AG04450 (cell line): ENCODE measurements around the gene COPS3. TPM values are rescaled to one million over a fixed set of nuclear protein-coding genes. Genes with fewer than 3 reads are reported as not detected.

Experiments
- CTCF ChIA-PET: fragments of 300-600, 350-600 bp; formaldehyde crosslinking; extraction: SDS; loops from one replicate; lab custom pipeline; 2022; ENCODE audit warnings: antibody characterized with exemption, inconsistent platforms; lab: Charles Lee
- POLR2A ChIA-PET: fragments of 350-600 bp; formaldehyde crosslinking; extraction: SDS; loops from one replicate; lab custom pipeline; 2021; ENCODE audit warnings: antibody characterized with exemption, inconsistent platforms; lab: Yijun Ruan, JAX
- DNase-seq: peaks from one replicate; pipeline ENCODE4 v3.0.0-alpha.2; 2011; ENCODE audit warnings: low read depth, low spot score
- H3K27ac ChIP-seq: one replicate; pipeline ENCODE4 v1.5.1; 2012; ENCODE audit warnings: low read depth, low read length, control low read depth
- H3K27me3 ChIP-seq: one replicate; pipeline ENCODE4 v1.6.0; 2012; ENCODE audit warnings: low read length; ENCODE audit not compliant: control insufficient read depth, insufficient read depth
- H3K4me3 ChIP-seq: 2 replicates; pipeline ENCODE4 v1.5.1; 2011; ENCODE audit warnings: mild to moderate bottlenecking, low read depth, low read length, control low read depth
- H3K9me3 ChIP-seq: 2 replicates; pipeline ENCODE4 v1.5.1; 2012; ENCODE audit warnings: low read length; ENCODE audit not compliant: control insufficient read depth, insufficient read depth
- polyA plus RNA-seq: library from polyadenylated mRNA; depleted of rRNA; stranded (reverse); fragments of >200 nt; gene quantifications from 2 replicates; pipeline ENCODE4 v1.2.3, GENCODE V29; 2011
- TF ChIP-seq, protein P1 (sequence below): IDR thresholded peaks from 2 replicates; pipeline ENCODE4 v1.5.1; 2011; ENCODE audit warnings: low read depth, low read length, control low read depth, inconsistent platforms

COPS3 gene
- polyA plus RNA-seq, 1 experiment: 91.2 TPM

DNA sequence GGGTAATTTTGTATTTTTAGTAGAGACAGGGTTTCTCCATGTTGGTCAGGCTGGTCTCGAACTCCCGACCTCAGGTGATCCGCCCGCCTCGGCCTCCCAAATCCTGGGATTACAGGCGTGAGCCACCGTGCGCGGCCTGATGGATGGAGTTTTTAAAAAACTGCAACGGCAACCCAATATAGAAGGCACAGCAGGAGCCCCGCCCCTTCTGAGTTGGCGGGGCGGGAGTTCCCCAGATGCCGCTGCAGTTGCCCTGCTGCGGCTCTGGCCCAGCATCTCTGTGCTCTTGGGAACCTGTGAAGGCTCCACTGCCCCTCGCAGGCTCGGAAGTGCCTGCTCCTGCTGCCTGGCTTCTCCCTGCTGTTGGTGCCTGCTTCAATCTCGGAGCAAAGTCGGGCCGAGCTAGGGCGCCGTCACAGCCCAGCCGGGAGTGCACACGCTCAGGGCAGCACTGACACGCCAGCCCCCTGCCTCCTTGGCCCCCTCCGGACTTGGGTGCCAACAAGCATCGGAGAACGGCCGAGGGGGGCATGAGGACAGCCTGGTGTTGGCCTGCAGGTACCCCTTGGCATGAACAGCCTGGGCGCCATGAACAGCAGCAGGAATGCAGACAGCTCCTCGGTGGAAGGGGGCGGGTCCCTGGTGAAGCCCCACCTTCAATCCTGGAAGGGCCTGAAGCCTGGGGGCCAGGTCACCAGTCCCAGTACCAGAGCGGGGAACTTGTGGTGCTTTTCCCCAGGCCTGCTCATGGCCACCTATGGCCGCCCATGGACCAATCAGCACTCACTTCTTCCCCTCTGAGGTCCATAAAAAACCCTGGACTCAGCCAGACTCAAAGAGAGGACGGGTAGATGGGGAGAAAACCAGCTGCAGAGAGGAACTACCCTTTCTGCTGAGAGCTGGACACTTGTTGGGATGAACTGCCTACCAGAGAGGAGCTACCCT is 19.9 kb upstream of the COPS3 start:
- TF ChIP-seq, protein P1, sequence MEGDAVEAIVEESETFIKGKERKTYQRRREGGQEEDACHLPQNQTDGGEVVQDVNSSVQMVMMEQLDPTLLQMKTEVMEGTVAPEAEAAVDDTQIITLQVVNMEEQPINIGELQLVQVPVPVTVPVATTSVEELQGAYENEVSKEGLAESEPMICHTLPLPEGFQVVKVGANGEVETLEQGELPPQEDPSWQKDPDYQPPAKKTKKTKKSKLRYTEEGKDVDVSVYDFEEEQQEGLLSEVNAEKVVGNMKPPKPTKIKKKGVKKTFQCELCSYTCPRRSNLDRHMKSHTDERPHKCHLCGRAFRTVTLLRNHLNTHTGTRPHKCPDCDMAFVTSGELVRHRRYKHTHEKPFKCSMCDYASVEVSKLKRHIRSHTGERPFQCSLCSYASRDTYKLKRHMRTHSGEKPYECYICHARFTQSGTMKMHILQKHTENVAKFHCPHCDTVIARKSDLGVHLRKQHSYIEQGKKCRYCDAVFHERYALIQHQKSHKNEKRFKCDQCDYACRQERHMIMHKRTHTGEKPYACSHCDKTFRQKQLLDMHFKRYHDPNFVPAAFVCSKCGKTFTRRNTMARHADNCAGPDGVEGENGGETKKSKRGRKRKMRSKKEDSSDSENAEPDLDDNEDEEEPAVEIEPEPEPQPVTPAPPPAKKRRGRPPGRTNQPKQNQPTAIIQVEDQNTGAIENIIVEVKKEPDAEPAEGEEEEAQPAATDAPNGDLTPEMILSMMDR: no peak
- H3K4me3 ChIP-seq: peak overlapping the region; percentile 25; the same call in 1 of the 2 replicates
- ChIA-PET CTCF (interaction anchor here (0.6 kb wide), 1 partner anchor 232 kb away, joined by 4 read pairs; no protein-coding TSS in a partner anchor), POLR2A (no interaction called here)
- H3K27me3 ChIP-seq: no peaks in the 10 kb centered on the region
- no peaks in the 10 kb centered on the region for H3K9me3 ChIP-seq
- no peak overlapping the region for H3K27ac ChIP-seq
- no peak for DNase-seq

DNA sequence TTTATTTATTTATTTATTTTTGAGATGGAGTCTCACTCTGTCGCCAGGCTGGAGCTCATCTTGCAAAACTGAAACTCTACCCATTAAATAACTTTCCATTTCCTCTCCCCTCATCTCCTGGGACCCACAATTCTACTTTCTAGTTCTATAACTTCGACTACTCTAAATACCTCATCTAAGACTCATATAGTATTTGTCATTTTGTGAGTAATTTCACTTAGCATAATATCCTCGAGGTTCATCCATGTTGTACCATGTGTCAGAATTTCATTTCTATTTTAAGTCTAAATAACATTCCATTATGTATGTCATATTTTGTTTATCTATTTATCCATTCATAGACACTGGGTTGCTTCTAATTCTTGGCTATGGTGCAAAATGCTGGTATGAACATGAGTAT is 17.1 kb upstream of the COPS3 start:
- ChIA-PET CTCF (no interaction called here), POLR2A (no interaction called here)
- TF ChIP-seq, protein P1: no peak
- Histone ChIP-seq H3K4me3 (no peak overlapping the region), H3K27me3 (no peaks in the 10 kb centered on the region), H3K9me3 (no peaks in the 10 kb centered on the region), H3K27ac (no peak overlapping the region)
- no peak for DNase-seq

DNA sequence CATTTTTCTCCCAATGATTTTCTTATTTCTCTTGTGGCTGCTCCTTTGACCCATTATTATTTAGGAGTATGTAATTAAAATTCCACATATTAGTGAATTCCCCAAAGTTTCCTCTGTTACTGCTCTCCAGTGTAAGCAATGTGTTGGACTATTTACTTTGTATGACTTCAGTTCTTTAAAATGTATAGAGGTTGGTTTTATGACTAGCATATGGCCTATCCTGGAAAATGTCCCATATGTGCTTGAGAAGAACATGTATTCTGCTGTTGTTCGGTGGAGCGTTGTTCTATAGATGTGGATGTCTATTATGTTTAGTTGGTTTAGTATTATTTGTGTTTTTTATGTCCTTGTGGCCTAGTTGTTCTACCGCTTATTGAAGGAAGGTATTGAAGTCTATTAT is 16.2 kb upstream of the COPS3 start:
- Histone ChIP-seq H3K4me3 (no peak overlapping the region), H3K27me3 (no peaks in the 10 kb centered on the region), H3K27ac (no peak overlapping the region), H3K9me3 (no peaks in the 10 kb centered on the region)
- TF ChIP-seq, protein P1: no peak
- POLR2A ChIA-PET: no interaction called here
- CTCF ChIA-PET: no interaction called here
- DNase-seq: no peak

DNA sequence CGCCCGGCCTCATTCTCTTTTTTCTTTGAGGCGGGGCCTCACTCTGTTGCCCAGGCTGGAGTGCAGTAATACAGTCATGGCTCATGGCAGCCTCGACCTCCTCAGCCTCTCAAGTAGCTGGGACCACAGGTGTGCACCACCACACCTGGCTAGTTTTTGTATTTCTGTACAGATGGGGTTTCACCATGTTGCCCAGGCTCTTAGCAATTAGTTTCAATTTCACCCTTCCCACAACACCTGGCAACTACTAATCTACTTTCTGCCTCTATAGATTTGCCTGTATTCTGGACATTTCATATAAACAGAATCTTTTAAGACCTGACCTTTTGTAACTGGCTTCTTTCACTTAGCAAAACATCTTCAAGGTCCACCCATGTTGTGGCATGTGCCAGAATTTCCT is 14.1 kb upstream of the COPS3 start:
- ChIA-PET POLR2A (no interaction called here), CTCF (interaction anchor here (0.9 kb wide), 1 partner anchor 347 kb away, joined by 5 read pairs; no protein-coding TSS in a partner anchor)
- DNase-seq: no peak
- Histone ChIP-seq H3K4me3 (no peak overlapping the region), H3K27me3 (peaks cover 5% of the 10 kb centered on the region), H3K27ac (no peak overlapping the region), H3K9me3 (no peaks in the 10 kb centered on the region)
- TF ChIP-seq, protein P1: no peak

DNA sequence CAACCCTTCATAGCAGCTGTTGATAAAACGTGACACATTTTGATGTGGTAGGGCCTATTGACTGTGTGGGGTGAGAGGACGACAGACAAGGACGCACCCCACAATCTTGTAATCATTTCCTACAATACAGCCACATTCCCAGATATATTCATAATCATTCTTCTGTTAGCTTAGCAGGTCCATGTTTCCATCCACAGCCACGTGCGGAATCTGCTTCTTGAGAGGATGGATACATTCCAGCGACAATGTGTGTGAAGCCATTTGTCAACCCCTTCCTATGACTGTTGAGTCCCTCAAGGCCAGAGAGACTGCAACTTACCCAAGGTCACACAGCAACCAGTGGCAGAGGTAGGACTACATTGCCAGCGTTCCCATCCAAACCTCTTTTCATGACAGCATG is 8.7 kb upstream of the COPS3 start:
- H3K27me3 ChIP-seq: peaks cover 8% of the 10 kb centered on the region
- TF ChIP-seq, protein P1: no peak
- ChIA-PET CTCF (no interaction called here), POLR2A (no interaction called here)
- no peak overlapping the region for H3K4me3 ChIP-seq
- no peak for DNase-seq
- H3K27ac ChIP-seq: no peak overlapping the region
- no peaks in the 10 kb centered on the region for H3K9me3 ChIP-seq
